HL-60 (cell line): ENCODE data around the gene KRT31.

Experiments used
- CTCF ChIP-seq: IDR thresholded peaks from one replicate; pipeline ENCODE4 v1.5.1; 2011; ENCODE audit warnings: low read length, control low read depth, inconsistent platforms; ENCODE audit not compliant: insufficient read depth
- GABPA ChIP-seq: IDR thresholded peaks from 2 replicates; pipeline ENCODE4 v1.6.1; 2012; ENCODE audit warnings: low read depth
- POLR2AphosphoS5 ChIP-seq: IDR thresholded peaks from 2 replicates; pipeline ENCODE4 v1.6.1; 2012; ENCODE audit warnings: low read depth
- TF ChIP-seq, protein P1 (sequence below): IDR thresholded peaks from 2 replicates; pipeline ENCODE4 v1.6.1; 2012; ENCODE audit warnings: low read depth; ENCODE audit not compliant: insufficient replicate concordance

DNA sequence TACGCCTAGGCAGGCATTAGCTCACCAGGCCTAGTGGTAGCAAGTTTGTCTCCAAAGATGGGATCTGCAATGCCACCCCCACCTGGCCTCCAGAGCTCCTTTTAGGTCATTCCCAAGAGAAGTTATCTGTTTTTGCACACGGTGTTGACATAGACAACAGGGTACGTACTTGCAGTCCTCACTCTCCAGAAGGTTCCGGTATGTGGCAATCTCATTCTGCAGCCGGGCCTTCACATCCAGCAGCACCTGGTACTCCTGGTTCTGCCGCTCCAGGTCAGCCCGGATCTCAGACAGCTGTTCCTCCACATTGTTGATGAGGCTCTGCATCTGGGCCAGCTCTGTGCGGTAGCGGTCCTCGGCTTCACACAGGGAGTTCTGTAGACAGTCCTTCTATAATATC is 9.8 kb upstream of the KRT31 start:
- TF ChIP-seq GABPA: no peak
- no peak for TF ChIP-seq CTCF
- TF ChIP-seq, protein P1, sequence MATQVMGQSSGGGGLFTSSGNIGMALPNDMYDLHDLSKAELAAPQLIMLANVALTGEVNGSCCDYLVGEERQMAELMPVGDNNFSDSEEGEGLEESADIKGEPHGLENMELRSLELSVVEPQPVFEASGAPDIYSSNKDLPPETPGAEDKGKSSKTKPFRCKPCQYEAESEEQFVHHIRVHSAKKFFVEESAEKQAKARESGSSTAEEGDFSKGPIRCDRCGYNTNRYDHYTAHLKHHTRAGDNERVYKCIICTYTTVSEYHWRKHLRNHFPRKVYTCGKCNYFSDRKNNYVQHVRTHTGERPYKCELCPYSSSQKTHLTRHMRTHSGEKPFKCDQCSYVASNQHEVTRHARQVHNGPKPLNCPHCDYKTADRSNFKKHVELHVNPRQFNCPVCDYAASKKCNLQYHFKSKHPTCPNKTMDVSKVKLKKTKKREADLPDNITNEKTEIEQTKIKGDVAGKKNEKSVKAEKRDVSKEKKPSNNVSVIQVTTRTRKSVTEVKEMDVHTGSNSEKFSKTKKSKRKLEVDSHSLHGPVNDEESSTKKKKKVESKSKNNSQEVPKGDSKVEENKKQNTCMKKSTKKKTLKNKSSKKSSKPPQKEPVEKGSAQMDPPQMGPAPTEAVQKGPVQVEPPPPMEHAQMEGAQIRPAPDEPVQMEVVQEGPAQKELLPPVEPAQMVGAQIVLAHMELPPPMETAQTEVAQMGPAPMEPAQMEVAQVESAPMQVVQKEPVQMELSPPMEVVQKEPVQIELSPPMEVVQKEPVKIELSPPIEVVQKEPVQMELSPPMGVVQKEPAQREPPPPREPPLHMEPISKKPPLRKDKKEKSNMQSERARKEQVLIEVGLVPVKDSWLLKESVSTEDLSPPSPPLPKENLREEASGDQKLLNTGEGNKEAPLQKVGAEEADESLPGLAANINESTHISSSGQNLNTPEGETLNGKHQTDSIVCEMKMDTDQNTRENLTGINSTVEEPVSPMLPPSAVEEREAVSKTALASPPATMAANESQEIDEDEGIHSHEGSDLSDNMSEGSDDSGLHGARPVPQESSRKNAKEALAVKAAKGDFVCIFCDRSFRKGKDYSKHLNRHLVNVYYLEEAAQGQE: no peak
- no peak for TF ChIP-seq POLR2AphosphoS5
